Spinal cord (tissue), 10 donors: ENCODE measurements around the gene SH3BP4. TPM values are rescaled to one million over a fixed set of nuclear protein-coding genes. Genes with fewer than 3 reads are reported as not detected.

Experiments used
- DNase-seq, 6 donors: peaks; one replicate each; pipeline versions ENCODE4 v3.0.0 to v3.0.0-alpha.2; 2013 to 2015; ENCODE audit warnings: low spot score in 6 of 6, low read depth in 4 of 6
- H3K27ac ChIP-seq: one replicate; pipeline ENCODE4 v1.5.1; 2013; ENCODE audit warnings: low read depth, low read length, control low read depth
- H3K27me3 ChIP-seq: one replicate; pipeline ENCODE4 v1.6.1; 2013; ENCODE audit warnings: low read length; ENCODE audit not compliant: control insufficient read depth, insufficient read depth
- H3K36me3 ChIP-seq: one replicate; pipeline ENCODE4 v1.6.1; 2013; ENCODE audit warnings: low read length; ENCODE audit not compliant: control insufficient read depth, insufficient read depth
- H3K4me1 ChIP-seq: one replicate; pipeline ENCODE4 v1.6.1; 2013; ENCODE audit warnings: low read length; ENCODE audit not compliant: control insufficient read depth, insufficient read depth
- H3K4me3 ChIP-seq: one replicate; pipeline ENCODE4 v1.5.1; 2013; ENCODE audit warnings: low read depth, low read length, control low read depth
- H3K9me3 ChIP-seq: one replicate; pipeline ENCODE4 v1.6.1; 2013; ENCODE audit warnings: low read length; ENCODE audit not compliant: control insufficient read depth, insufficient read depth
- WGBS: methylation state at CpG from one replicate; pipeline ENCODE4 v1.1.5; 2013; ENCODE audit warnings: missing lambda C conversion rate; ENCODE audit not compliant: insufficient coverage; 5-methylcytosine and 5-hydroxymethylcytosine counted together
- long read RNA-seq, 4 donors: transcript quantifications; one replicate each; lab custom pipeline, GENCODE V29; 2026
- polyA plus RNA-seq, 2 donors: library from polyadenylated mRNA; unstranded; fragments of 120-200 nt; gene quantifications; one replicate each; pipeline ENCODE4 v1.2.1, GENCODE V29; 2013; ENCODE audit not compliant: insufficient read length in 2 of 2
- total RNA-seq, 2 donors: library from RNA; depleted of rRNA in 1 of 2; stranded (reverse); fragments of 120-200 nt in 1 of 2; fragments of >200 nt in 1 of 2; gene quantifications; one replicate each; pipeline versions ENCODE4 v1.2.3 to v1.2.4, GENCODE V29; 2013 to 2014
- donor health status: healthy.

SH3BP4 gene, protein sequence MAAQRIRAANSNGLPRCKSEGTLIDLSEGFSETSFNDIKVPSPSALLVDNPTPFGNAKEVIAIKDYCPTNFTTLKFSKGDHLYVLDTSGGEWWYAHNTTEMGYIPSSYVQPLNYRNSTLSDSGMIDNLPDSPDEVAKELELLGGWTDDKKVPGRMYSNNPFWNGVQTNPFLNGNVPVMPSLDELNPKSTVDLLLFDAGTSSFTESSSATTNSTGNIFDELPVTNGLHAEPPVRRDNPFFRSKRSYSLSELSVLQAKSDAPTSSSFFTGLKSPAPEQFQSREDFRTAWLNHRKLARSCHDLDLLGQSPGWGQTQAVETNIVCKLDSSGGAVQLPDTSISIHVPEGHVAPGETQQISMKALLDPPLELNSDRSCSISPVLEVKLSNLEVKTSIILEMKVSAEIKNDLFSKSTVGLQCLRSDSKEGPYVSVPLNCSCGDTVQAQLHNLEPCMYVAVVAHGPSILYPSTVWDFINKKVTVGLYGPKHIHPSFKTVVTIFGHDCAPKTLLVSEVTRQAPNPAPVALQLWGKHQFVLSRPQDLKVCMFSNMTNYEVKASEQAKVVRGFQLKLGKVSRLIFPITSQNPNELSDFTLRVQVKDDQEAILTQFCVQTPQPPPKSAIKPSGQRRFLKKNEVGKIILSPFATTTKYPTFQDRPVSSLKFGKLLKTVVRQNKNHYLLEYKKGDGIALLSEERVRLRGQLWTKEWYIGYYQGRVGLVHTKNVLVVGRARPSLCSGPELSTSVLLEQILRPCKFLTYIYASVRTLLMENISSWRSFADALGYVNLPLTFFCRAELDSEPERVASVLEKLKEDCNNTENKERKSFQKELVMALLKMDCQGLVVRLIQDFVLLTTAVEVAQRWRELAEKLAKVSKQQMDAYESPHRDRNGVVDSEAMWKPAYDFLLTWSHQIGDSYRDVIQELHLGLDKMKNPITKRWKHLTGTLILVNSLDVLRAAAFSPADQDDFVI
- 10 to 100 TPM; 13.9 to 29.6 TPM for total RNA-seq
- polyA plus RNA-seq: 10 to 100 TPM; 26.2 to 27.8 TPM
- long read RNA-seq, donor 1, full-length matches to known transcripts: 4 of 26 reads
- long read RNA-seq, donor 1, partial matches to known transcripts: 22 of 26 reads
- long read RNA-seq, donor 1, other reads (novel, unspliced or antisense): 0 of 26 reads
- long read RNA-seq, donor 2: 0 reads
- long read RNA-seq, donor 3: 0 reads
- long read RNA-seq, donor 4, full-length matches to known transcripts: 5 of 5 reads
- long read RNA-seq, donor 4, partial matches to known transcripts: 0 of 5 reads
- long read RNA-seq, donor 4, other reads (novel, unspliced or antisense): 0 of 5 reads

- H3K27ac ChIP-seq: peak within 1 kb of the TSS; percentile 67
- H3K9me3 ChIP-seq: no peaks in the 10 kb centered on the region
- DNase-seq: peak in 3 of 6 donors; percentile 72 to 93 (median 92)
- H3K4me3 ChIP-seq: peak within 1 kb of the TSS; percentile 69
- 0% methylated on average over 83 of the region's 88 CpGs for WGBS
- H3K4me1 ChIP-seq: peaks cover 39% of the 10 kb centered on the region
- H3K36me3 ChIP-seq: peaks cover 2% of the 10 kb centered on the region
- peaks cover 2% of the 10 kb centered on the region for H3K27me3 ChIP-seq
Observed at GRCh38 chr2:234951664-234952269, at the start of gene SH3BP4. TSS of gene SH3BP4 (plus strand) at chr2:234952017. CDS start at chr2:235035003, 82,986 bp downstream.

DNA sequence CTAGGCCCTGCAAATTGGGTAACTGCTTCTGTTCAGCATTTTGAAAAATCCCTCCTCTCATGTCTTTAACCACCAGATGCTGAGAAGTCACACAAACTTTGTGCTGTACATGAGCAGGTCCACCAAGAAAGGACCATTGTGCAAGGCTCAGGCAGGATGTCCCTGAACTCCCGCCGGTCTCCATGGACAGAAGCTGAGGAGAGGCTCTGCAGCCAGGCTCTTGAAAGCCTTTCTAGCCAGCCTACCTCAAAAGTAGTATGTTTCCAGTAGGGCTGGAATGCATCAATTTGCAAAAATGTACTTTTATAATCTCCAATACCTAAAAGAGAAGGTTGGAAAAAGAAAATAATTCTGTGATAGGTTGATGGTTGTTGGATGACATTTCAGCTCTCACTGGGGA lies 47.0 kb upstream of the SH3BP4 start:
- no peak overlapping the region for H3K4me3 ChIP-seq
- no peaks in the 10 kb centered on the region for H3K4me1 ChIP-seq
- DNase-seq: no peak
- H3K27ac ChIP-seq: no peak overlapping the region
- H3K9me3 ChIP-seq: no peaks in the 10 kb centered on the region
- H3K36me3 ChIP-seq: no peaks in the 10 kb centered on the region
- WGBS: no CpG with 5 or more reads among the region's 2 CpGs
- H3K27me3 ChIP-seq: no peaks in the 10 kb centered on the region

DNA sequence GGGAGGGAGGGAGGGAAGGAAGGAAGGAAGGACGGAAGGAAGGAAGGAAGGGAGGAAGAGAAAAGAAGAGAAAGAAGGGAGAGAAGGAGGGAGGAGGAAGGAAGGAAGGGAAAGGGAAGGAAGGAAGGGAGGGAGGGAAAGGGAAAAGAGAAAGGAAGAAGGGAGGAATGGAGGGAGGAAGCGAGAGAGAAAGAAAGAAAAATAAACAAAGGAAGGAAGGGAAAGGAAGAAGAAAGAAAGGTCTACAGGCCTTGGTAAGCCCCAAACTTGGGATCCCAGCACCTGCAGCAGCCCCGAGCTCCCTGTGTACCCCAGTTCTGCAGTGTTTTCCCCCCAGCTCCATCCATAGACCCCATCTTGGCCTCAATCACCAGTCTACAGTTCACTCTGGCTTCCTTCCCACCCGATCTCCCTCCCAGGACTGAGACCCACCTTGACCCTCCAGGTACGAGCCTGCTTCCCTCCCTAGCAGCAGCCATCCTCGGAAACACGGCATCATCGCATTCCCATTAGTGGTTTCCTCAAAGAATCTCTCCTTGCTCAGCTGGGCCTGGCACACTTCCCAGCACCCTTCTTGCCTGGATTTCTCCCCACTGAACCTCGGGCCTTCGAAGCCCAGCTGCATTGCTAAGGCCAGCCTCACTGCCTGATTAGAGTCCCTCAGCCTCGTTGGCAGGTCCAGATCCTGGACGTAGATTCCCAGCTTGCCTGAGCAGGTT lies 46.1 kb upstream of the SH3BP4 start:
- Histone ChIP-seq H3K9me3 (no peaks in the 10 kb centered on the region), H3K4me1 (no peaks in the 10 kb centered on the region), H3K27ac (no peak overlapping the region), H3K27me3 (no peaks in the 10 kb centered on the region), H3K36me3 (no peaks in the 10 kb centered on the region), H3K4me3 (no peak overlapping the region)
- DNase-seq: peak in 1 of 6 donors; percentile 39
- 64% methylated on average over 12 of the region's 12 CpGs for WGBS

- H3K27me3 ChIP-seq: no peaks in the 10 kb centered on the region
- no peak overlapping the region for H3K27ac ChIP-seq
- H3K36me3 ChIP-seq: no peaks in the 10 kb centered on the region
- WGBS: no CpG with 5 or more reads among the region's 3 CpGs
- no peak overlapping the region for H3K4me3 ChIP-seq
- H3K4me1 ChIP-seq: peaks cover 21% of the 10 kb centered on the region
- H3K9me3 ChIP-seq: no peaks in the 10 kb centered on the region
- DNase-seq: no peak
Observed at GRCh38 chr2:234910186-234910679, 41.6 kb upstream of the SH3BP4 start.

GRCh38 chr2:234911271-234911670 lies 40.5 kb upstream of the SH3BP4 start:
- WGBS: 42% methylated on average over 1 of the region's 2 CpGs
- Histone ChIP-seq H3K9me3 (no peaks in the 10 kb centered on the region), H3K36me3 (no peaks in the 10 kb centered on the region), H3K4me3 (no peak overlapping the region), H3K4me1 (peaks cover 21% of the 10 kb centered on the region), H3K27ac (no peak overlapping the region), H3K27me3 (no peaks in the 10 kb centered on the region)
- no peak for DNase-seq

- Histone ChIP-seq H3K36me3 (no peaks in the 10 kb centered on the region), H3K9me3 (no peaks in the 10 kb centered on the region), H3K27me3 (no peaks in the 10 kb centered on the region), H3K4me1 (peaks cover 25% of the 10 kb centered on the region), H3K4me3 (no peak overlapping the region), H3K27ac (no peak overlapping the region)
- no CpG with 5 or more reads among the region's 3 CpGs for WGBS
- peak in 2 of 6 donors; percentile 8 to 19 for DNase-seq
Observed at GRCh38 chr2:234912437-234912836, 39.4 kb upstream of the SH3BP4 start.

- Histone ChIP-seq H3K27me3 (no peaks in the 10 kb centered on the region), H3K4me1 (peaks cover 25% of the 10 kb centered on the region), H3K4me3 (no peak overlapping the region), H3K9me3 (no peaks in the 10 kb centered on the region), H3K36me3 (no peaks in the 10 kb centered on the region), H3K27ac (no peak overlapping the region)
- peak in 3 of 6 donors; percentile 25 to 91 (median 31) for DNase-seq
- WGBS: 3% methylated on average over 3 of the region's 5 CpGs
Observed at GRCh38 chr2:234913208-234913626, 38.6 kb upstream of the SH3BP4 start.

GRCh38 chr2:234914371-234915154 lies 37.3 kb upstream of the SH3BP4 start:
- Histone ChIP-seq H3K27me3 (no peaks in the 10 kb centered on the region), H3K27ac (peak overlapping the region; percentile 7), H3K4me3 (no peak overlapping the region), H3K4me1 (peaks cover 25% of the 10 kb centered on the region), H3K36me3 (no peaks in the 10 kb centered on the region), H3K9me3 (no peaks in the 10 kb centered on the region)
- peak in 3 of 6 donors; percentile 17 to 61 (median 44) for DNase-seq
- WGBS: 72% methylated on average over 5 of the region's 9 CpGs
